ENCODE results near the gene APBA2. TPM values are rescaled to one million over a fixed set of nuclear protein-coding genes. Genes with fewer than 3 reads are reported as not detected.
"Not testable (repeated sequence)": the region's sequence is repeated elsewhere in the genome, so short reads cannot be mapped to it uniquely, and the experiment has no call there.

APBA2 gene
- total RNA-seq, 1 donor from 2014 or later = 51.4 TPM

GRCh38 chr15:29150515-29151483 is 265.0 kb downstream of the APBA2 start:
- Histone ChIP-seq H3K27me3 (ENCODE audit: control insufficient read depth, insufficient read depth, low read length) (no peaks in the 10 kb centered on the region), H3K36me3 (ENCODE audit: control insufficient read depth, insufficient read depth, low read length) (no peaks in the 10 kb centered on the region), H3K4me3 (ENCODE audit: low read depth, low read length) (no peak overlapping the region)
- no peak for TF ChIP-seq CTCF (IDR thresholded peaks at IDR 0.05; ENCODE audit: insufficient read depth, low read length, poor library complexity, severe bottlenecking)
- DNase-seq (ENCODE audit: low read depth) = no peak

- no peak for DNase-seq (ENCODE audit: low read depth)
- no peaks in the 10 kb centered on the region for H3K27me3 ChIP-seq (ENCODE audit: control insufficient read depth, insufficient read depth, low read length)
- no peaks in the 10 kb centered on the region for H3K36me3 ChIP-seq (ENCODE audit: control insufficient read depth, insufficient read depth, low read length)
- H3K4me3 ChIP-seq (ENCODE audit: low read depth, low read length) = no peak overlapping the region
- no peak for TF ChIP-seq CTCF (IDR thresholded peaks at IDR 0.05; ENCODE audit: insufficient read depth, low read length, poor library complexity, severe bottlenecking)
Observed at GRCh38 chr15:29151484-29151857, 265.7 kb downstream of the APBA2 start.

- Histone ChIP-seq H3K36me3 (ENCODE audit: control insufficient read depth, insufficient read depth, low read length) (no peaks in the 10 kb centered on the region), H3K4me3 (ENCODE audit: low read depth, low read length) (no peak overlapping the region), H3K27me3 (ENCODE audit: control insufficient read depth, insufficient read depth, low read length) (no peaks in the 10 kb centered on the region)
- no peak for TF ChIP-seq CTCF (IDR thresholded peaks at IDR 0.05; ENCODE audit: insufficient read depth, low read length, poor library complexity, severe bottlenecking)
- DNase-seq (ENCODE audit: low read depth) = no peak
Observed at GRCh38 chr15:29156521-29156920, 270.7 kb downstream of the APBA2 start.

GRCh38 chr15:29159771-29160455 is 274.1 kb downstream of the APBA2 start:
- no peaks in the 10 kb centered on the region for H3K27me3 ChIP-seq (ENCODE audit: control insufficient read depth, insufficient read depth, low read length)
- no peak for TF ChIP-seq CTCF (IDR thresholded peaks at IDR 0.05; ENCODE audit: insufficient read depth, low read length, poor library complexity, severe bottlenecking)
- no peak for DNase-seq (ENCODE audit: low read depth)
- H3K36me3 ChIP-seq (ENCODE audit: control insufficient read depth, insufficient read depth, low read length) = no peaks in the 10 kb centered on the region
- H3K4me3 ChIP-seq (ENCODE audit: low read depth, low read length) = no peak overlapping the region

- H3K4me3 ChIP-seq (ENCODE audit: low read depth, low read length) = no peak overlapping the region
- H3K27me3 ChIP-seq (ENCODE audit: control insufficient read depth, insufficient read depth, low read length) = no peaks in the 10 kb centered on the region
- TF ChIP-seq CTCF (IDR thresholded peaks at IDR 0.05; ENCODE audit: insufficient read depth, low read length, poor library complexity, severe bottlenecking) = no peak
- no peaks in the 10 kb centered on the region for H3K36me3 ChIP-seq (ENCODE audit: control insufficient read depth, insufficient read depth, low read length)
- no peak for DNase-seq (ENCODE audit: low read depth)
Observed at GRCh38 chr15:29162411-29162810, 276.6 kb downstream of the APBA2 start.

- H3K27me3 ChIP-seq (ENCODE audit: control insufficient read depth, insufficient read depth, low read length); DNase-seq (ENCODE audit: low read depth); H3K36me3 ChIP-seq (ENCODE audit: control insufficient read depth, insufficient read depth, low read length); H3K4me3 ChIP-seq (ENCODE audit: low read depth, low read length): not testable (repeated sequence)
Observed at GRCh38 chr15:29167122-29167521, 281.3 kb downstream of the APBA2 start.
